ENCODE measurements around the gene ERG.

DNA sequence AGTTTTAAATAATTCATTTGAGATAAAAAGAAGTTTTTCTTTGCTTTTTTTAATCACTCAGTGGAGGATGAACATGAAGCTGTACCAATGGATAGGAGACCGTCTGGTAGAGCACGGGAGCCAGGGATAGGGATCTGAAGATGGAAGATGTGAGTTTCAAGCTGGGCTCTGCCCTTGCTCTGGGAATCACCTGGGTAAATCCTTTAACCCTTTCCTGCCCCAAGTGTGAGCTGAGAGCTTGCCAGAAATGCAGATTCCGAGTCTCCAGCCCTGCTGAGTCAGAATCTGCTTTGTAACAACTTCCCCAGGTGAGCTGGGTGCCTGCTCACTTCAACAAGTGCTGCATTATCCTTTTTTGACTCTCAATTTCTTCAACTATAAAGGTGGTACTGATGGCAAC lies 44.1 kb downstream of the ERG start:
- no peak for TF ChIP-seq POLR2A (IDR thresholded peaks at IDR 0.05; ENCODE audit: low read length)
- no peak for TF ChIP-seq GATA1 (IDR thresholded peaks at IDR 0.05; ENCODE audit: low read depth, low read length)
